ENCODE data around the gene DFFA. TPM values are rescaled to one million over a fixed set of nuclear protein-coding genes. Genes with fewer than 3 reads are reported as not detected.
A peak's percentile ranks its signal among the peaks of the same experiment; 100 is the strongest.
"Not testable (repeated sequence)": the region's sequence is repeated elsewhere in the genome, so short reads cannot be mapped to it uniquely, and the experiment has no call there.

The DFFA gene
- total and polyA plus RNA-seq, 9 of the 15 experiments (the other 6 are each of a cell fraction or from before 2014, with no cell fraction given), result 39.6 to 74.8 (median 59.2) TPM

DNA sequence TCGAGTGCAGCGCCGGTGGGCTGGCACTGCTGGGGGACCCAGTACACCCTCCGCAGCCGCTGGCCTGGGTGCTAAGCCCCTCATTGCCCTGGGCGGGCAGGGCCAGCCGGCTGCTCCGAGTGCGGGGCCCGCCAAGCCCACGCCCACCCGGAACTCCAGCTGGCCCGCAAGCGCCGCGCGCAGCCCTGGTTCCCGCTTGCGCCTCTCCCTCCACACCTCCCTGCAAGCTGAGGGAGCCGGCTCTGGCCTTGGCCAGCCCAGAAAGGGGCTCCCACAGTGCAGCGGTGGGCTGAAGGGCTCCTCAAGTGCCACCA, 45.8 kb downstream of the DFFA start:
- H3K27ac ChIP-seq (ENCODE audit: extremely low read depth, low read depth, low read length); H3K36me3 ChIP-seq (ENCODE audit: control insufficient read depth, insufficient read depth, low read length); H3K4me2 ChIP-seq (ENCODE audit: insufficient read depth, low read length); BruUV-seq (replicated peaks); H3K9me3 ChIP-seq (replicated peaks; ENCODE audit: control insufficient read depth, insufficient read depth, low read depth, low read length); H3K27me3 ChIP-seq (ENCODE audit: control insufficient read depth in 2 of 2, insufficient read depth in 2 of 2, low read length in 2 of 2); POLR2A ChIA-PET; H3K9me1 ChIP-seq (ENCODE audit: control insufficient read depth, insufficient read depth, low read length); H4K20me1 ChIP-seq (replicated peaks; ENCODE audit: control insufficient read depth, insufficient read depth, low read length); H3K9ac ChIP-seq (ENCODE audit: insufficient read depth in 1 of 2, low read depth in 2 of 2, low read length in 2 of 2); FAIRE-seq; ATAC-seq; DNase-seq (ENCODE audit: extremely low read depth in 1 of 4, low spot score in 3 of 4); H3K4me3 ChIP-seq; H2AFZ ChIP-seq (ENCODE audit: low read depth, low read length): not testable (repeated sequence)
- CTCF ChIA-PET (ENCODE audit: low intra/inter-chr PET ratio), result interaction anchor here (0.9 kb wide), 1 partner anchor 217 kb away, joined by 3 read pairs; no protein-coding TSS in a partner anchor
- intact Hi-C loops (cut with micrococcal nuclease) (loop anchor here (5.0 to 10.0 kb wide), 2 partner anchors 214 to 392 kb away; partner anchors contain the start of genes KIF1B and UBE4B), in situ Hi-C loops (cut with MboI) (loop anchor here (5.0 kb wide), 1 partner anchor 554 kb away; no protein-coding TSS in a partner anchor)
- Histone ChIP-seq H3K4me1 (replicated peaks in 1 of 2; ENCODE audit: control insufficient read depth in 2 of 2, insufficient read depth in 2 of 2, low read length in 2 of 2) (peaks cover 9 to 22% of the 10 kb centered on the region in 2 experiments; a peak in 4 of 5 replicates), H3K79me2 (ENCODE audit: control insufficient read depth, insufficient read depth, low read length) (peaks cover 12% of the 10 kb centered on the region; the same call in 2 of the 3 replicates)
- 91% methylated on average over 13 of the region's 21 CpGs for WGBS (ENCODE audit: insufficient coverage, low coverage, missing lambda C conversion rate)
- TF ChIP-seq, protein P1, sequence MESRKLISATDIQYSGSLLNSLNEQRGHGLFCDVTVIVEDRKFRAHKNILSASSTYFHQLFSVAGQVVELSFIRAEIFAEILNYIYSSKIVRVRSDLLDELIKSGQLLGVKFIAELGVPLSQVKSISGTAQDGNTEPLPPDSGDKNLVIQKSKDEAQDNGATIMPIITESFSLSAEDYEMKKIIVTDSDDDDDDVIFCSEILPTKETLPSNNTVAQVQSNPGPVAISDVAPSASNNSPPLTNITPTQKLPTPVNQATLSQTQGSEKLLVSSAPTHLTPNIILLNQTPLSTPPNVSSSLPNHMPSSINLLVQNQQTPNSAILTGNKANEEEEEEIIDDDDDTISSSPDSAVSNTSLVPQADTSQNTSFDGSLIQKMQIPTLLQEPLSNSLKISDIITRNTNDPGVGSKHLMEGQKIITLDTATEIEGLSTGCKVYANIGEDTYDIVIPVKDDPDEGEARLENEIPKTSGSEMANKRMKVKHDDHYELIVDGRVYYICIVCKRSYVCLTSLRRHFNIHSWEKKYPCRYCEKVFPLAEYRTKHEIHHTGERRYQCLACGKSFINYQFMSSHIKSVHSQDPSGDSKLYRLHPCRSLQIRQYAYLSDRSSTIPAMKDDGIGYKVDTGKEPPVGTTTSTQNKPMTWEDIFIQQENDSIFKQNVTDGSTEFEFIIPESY (CRISPR knock-in tag; IDR thresholded peaks at IDR 0.05), result peak; percentile 81

All from K562 (cell line).